ENCODE results near the gene ARFGAP1. TPM values are rescaled to one million over a fixed set of nuclear protein-coding genes. Genes with fewer than 3 reads are reported as not detected.

Gene ARFGAP1
- total RNA-seq, 3 donors from 2014 or later = 110 to 112 (median 110) TPM

GRCh38 chr20:63322933-63323273, 50.3 kb downstream of the ARFGAP1 start:
- no peak overlapping the region for H3K4me3 Mint-ChIP-seq
- H3K4me1 Mint-ChIP-seq (ENCODE audit: low read depth) = peaks cover 4% of the 10 kb centered on the region
- H3K27me3 Mint-ChIP-seq (ENCODE audit: low read depth) = peaks cover 5% of the 10 kb centered on the region
- no peaks in the 10 kb centered on the region for H3K36me3 Mint-ChIP-seq (ENCODE audit: insufficient read depth)
- no peak for ATAC-seq
- H3K9me3 Mint-ChIP-seq = no peaks in the 10 kb centered on the region
- DNase-seq = no peak

DNA sequence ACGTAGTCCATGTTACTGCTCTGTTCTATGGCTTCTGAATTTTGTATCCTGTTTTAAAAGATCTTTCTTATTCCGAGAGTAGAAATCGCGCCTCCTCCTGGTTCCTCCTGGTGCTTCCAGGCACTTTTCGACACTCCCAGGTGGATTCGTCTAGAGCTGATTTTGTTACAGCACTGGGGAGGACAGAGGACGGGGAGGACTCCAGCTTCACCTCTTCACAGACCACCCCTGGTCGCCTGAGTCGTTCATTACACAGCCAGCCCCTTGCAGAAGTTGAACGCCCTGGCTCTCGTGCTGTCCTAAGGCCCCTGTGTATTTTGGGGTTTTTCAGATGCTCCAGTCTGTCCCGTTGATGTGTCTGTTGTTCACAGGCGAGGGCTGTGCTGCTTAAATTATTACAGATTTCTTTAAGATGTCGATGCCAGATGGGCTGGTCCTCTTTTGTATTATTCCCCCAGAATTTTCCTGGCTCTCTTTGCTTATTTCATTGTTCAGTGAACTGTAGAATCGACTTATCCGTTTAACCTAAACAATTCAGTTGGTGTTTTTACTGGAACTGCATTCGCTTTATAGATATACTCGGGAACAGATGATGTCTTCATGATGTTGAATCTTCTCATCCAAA, 50.9 kb downstream of the ARFGAP1 start:
- peaks cover 5% of the 10 kb centered on the region for H3K27me3 Mint-ChIP-seq (ENCODE audit: low read depth)
- H3K9me3 Mint-ChIP-seq = no peaks in the 10 kb centered on the region
- no peak for ATAC-seq
- H3K4me1 Mint-ChIP-seq (ENCODE audit: low read depth) = peaks cover 4% of the 10 kb centered on the region
- no peak for DNase-seq
- no peak overlapping the region for H3K4me3 Mint-ChIP-seq
- no peaks in the 10 kb centered on the region for H3K36me3 Mint-ChIP-seq (ENCODE audit: insufficient read depth)

GRCh38 chr20:63325021-63325471, 52.4 kb downstream of the ARFGAP1 start:
- Mint-ChIP-seq H3K4me3 (no peak overlapping the region), H3K36me3 (ENCODE audit: insufficient read depth) (no peaks in the 10 kb centered on the region), H3K27me3 (ENCODE audit: low read depth) (peaks cover 5% of the 10 kb centered on the region), H3K9me3 (no peaks in the 10 kb centered on the region), H3K4me1 (ENCODE audit: low read depth) (peaks cover 4% of the 10 kb centered on the region)
- DNase-seq (no peak), ATAC-seq (no peak)

- DNase-seq (no peak), ATAC-seq (no peak)
- Mint-ChIP-seq H3K9me3 (no peaks in the 10 kb centered on the region), H3K27me3 (ENCODE audit: low read depth) (peaks cover 5% of the 10 kb centered on the region), H3K4me1 (ENCODE audit: low read depth) (peaks cover 4% of the 10 kb centered on the region), H3K4me3 (no peak overlapping the region), H3K36me3 (ENCODE audit: insufficient read depth) (no peaks in the 10 kb centered on the region)
Observed at GRCh38 chr20:63325554-63326313, 53.1 kb downstream of the ARFGAP1 start.

GRCh38 chr20:63326314-63327230, 54.0 kb downstream of the ARFGAP1 start:
- ATAC-seq (no peak), DNase-seq (no peak)
- Mint-ChIP-seq H3K4me3 (no peak overlapping the region), H3K36me3 (ENCODE audit: insufficient read depth) (no peaks in the 10 kb centered on the region), H3K27me3 (ENCODE audit: low read depth) (peaks cover 5% of the 10 kb centered on the region), H3K4me1 (ENCODE audit: low read depth) (peaks cover 4% of the 10 kb centered on the region), H3K9me3 (peaks cover 2% of the 10 kb centered on the region)

DNA sequence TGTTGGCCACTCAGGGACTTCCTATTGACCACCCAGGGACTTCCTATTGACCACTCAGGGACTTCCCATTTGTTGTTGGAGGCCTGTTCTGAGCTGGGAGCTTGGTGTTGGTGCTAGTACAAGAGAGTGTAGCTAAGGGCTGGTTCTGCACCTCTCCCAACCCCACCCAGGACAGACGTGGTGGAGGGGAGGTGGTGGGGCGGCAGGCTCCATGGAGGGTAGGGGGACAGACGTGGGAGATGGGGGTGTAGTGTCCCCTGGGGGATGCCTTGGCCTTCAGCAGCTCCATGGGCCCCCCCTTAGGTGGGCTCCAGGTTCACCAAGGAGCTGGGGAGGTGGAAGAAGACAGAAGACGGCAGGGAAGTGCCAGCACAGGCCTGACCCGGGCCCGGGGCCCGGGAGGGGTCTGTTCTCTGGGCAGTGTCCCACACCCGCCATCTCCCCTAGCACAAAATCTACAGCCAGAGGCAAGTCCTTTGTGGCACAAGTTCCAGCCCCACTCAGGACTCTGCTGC, 54.7 kb downstream of the ARFGAP1 start:
- Mint-ChIP-seq H3K27me3 (ENCODE audit: low read depth) (peaks cover 5% of the 10 kb centered on the region), H3K36me3 (ENCODE audit: insufficient read depth) (no peaks in the 10 kb centered on the region), H3K4me3 (no peak overlapping the region), H3K4me1 (ENCODE audit: low read depth) (peaks cover 4% of the 10 kb centered on the region), H3K9me3 (peaks cover 7% of the 10 kb centered on the region)
- ATAC-seq = no peak
- no peak for DNase-seq

DNA sequence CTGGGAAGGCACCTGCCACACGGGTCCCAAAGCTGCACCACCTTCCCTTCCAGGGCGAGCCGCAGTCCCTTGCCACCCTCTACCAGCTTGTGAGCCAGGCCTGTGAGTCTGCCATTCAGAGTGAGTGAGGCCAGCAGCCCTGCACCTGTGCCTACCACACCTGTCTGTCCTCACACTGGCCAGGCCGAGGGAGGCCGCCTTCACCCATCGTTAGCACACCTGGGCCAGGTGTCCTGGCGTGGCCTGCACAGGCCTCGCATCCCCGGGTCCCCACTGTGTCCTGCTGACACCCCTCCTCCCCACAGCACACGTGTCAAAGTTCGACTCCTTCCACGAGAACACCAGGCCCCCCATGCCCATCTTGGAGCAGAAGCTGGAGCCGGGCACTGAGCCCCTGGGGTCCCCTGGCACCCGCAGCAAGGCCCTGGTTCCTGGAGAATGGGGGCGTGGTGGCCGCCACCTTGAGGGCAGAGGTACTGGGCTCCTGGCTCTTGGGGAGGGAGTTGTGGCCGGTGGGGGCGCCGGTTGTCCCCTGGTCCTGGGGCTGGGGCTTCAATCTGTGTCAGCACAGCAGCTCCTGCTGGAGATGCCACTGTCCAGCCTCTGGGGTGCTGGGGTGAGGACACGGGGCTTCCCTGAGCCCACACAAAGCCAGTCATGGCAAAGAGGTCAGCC, 55.5 kb downstream of the ARFGAP1 start:
- no peak for ATAC-seq
- Mint-ChIP-seq H3K9me3 (peaks cover 7% of the 10 kb centered on the region), H3K27me3 (ENCODE audit: low read depth) (peaks cover 5% of the 10 kb centered on the region), H3K4me3 (no peak overlapping the region), H3K4me1 (ENCODE audit: low read depth) (peaks cover 4% of the 10 kb centered on the region), H3K36me3 (ENCODE audit: insufficient read depth) (no peaks in the 10 kb centered on the region)
- no peak for DNase-seq

GRCh38 chr20:63328718-63329275, 56.2 kb downstream of the ARFGAP1 start:
- Mint-ChIP-seq H3K9me3 (peaks cover 7% of the 10 kb centered on the region), H3K27me3 (ENCODE audit: low read depth) (peaks cover 3% of the 10 kb centered on the region), H3K36me3 (ENCODE audit: insufficient read depth) (no peaks in the 10 kb centered on the region), H3K4me1 (ENCODE audit: low read depth) (peaks cover 4% of the 10 kb centered on the region), H3K4me3 (no peak overlapping the region)
- no peak for ATAC-seq
- no peak for DNase-seq

DNA sequence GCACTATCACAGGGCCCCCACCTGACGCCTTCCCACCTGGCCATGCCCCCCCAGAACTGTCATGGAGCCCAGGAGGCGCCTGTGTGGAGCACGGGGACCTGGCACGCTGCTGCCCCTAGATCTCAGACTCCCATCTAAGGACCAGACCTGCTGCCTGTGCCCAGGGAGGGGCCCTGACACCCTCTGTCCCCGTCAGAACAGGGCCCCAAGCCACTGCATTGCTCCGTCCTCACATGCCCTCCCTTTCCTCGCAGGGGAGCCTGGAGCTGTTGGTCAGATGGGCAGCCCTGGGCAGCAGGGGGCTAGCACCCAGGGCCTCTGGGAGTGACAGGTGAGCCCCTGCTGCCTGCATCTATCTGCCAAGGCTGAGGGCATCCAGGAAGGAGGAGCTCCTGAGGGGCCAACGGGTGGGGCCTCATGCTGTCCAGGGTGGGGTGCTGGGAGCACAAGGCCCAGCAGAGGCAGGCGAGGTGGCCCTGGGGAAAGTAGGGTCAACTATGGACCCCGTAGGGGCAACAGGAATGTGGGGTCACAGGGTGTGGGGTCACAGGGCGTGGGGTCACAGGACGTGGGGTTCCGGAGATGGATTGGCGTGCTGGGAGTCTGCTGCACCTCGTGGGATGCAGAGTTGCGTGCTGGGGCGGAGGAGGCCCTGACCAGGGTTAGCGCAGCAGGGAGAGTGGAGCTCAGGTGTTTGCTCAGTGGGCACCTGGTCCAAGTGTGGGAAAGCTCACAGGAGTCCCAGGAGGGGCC, 56.9 kb downstream of the ARFGAP1 start:
- Mint-ChIP-seq H3K27me3 (ENCODE audit: low read depth) (peaks cover 2% of the 10 kb centered on the region), H3K4me1 (ENCODE audit: low read depth) (peaks cover 4% of the 10 kb centered on the region), H3K9me3 (peaks cover 7% of the 10 kb centered on the region), H3K36me3 (ENCODE audit: insufficient read depth) (no peaks in the 10 kb centered on the region), H3K4me3 (no peak overlapping the region)
- DNase-seq = no peak
- peak in 1 of 2 donors; percentile 8 for ATAC-seq

DNA sequence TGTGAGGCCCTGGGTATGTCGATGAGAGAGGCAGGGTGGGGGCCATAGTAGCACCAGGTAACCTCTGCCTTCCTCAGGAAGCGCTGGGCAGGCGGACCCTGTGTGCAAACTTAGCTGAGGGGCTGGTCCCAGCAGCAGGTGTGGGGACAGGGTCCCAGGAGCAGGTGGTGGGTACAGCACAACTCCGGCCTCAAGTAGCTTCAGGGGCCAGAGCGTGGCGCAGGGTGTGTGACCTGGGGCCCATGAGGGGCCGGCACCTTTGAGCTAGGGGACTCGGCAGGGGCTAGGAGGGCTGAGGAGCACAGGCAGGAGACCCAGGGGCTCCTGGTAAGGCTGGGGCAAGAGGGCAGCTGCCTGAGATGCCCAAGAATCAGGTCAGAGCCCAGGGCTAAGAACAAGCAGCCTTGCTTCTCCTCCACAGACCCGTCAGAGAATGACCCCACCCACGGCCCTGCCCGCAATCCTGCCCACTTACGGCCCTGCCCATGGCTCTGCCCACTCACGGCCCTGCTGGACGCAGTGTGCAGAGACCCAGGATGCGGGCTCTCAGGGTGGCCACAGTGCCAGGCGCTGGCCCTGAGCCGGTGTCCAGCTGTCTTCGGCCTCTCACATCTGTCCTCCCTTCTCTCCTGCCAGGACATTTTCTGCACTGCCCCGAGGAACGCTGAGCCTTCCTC, 57.6 kb downstream of the ARFGAP1 start:
- H3K4me1 Mint-ChIP-seq (ENCODE audit: low read depth) = peaks cover 4% of the 10 kb centered on the region
- peaks cover 7% of the 10 kb centered on the region for H3K9me3 Mint-ChIP-seq
- H3K27me3 Mint-ChIP-seq (ENCODE audit: low read depth) = peaks cover 2% of the 10 kb centered on the region
- H3K4me3 Mint-ChIP-seq = no peak overlapping the region
- DNase-seq (no peak), ATAC-seq (no peak)
- H3K36me3 Mint-ChIP-seq (ENCODE audit: insufficient read depth) = no peaks in the 10 kb centered on the region

DNA sequence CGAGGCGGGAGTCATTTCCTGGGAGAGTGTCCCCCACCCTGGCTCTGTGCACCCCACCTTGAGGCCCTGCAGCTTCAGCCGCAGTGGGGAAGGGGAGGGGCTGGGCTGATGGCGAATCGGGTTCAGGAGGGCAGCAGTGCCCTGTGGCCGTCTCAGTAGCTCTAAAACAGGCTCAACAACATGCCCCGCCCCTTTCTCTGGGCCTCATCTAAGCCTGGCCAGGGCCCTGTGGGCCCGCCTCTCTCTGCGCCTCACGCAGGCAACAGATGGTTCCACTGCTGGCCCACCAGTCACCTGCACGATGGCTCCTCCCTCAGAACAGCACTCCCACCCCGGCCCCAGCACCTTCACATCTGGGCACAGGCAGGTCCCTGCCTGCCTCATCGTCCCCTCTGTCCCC, 58.3 kb downstream of the ARFGAP1 start:
- ATAC-seq (no peak), DNase-seq (no peak)
- H3K27me3 Mint-ChIP-seq (ENCODE audit: low read depth) = peaks cover 8% of the 10 kb centered on the region
- H3K9me3 Mint-ChIP-seq = peaks cover 7% of the 10 kb centered on the region
- H3K4me3 Mint-ChIP-seq = no peak overlapping the region
- peaks cover 4% of the 10 kb centered on the region for H3K4me1 Mint-ChIP-seq (ENCODE audit: low read depth)
- no peaks in the 10 kb centered on the region for H3K36me3 Mint-ChIP-seq (ENCODE audit: insufficient read depth)

DNA sequence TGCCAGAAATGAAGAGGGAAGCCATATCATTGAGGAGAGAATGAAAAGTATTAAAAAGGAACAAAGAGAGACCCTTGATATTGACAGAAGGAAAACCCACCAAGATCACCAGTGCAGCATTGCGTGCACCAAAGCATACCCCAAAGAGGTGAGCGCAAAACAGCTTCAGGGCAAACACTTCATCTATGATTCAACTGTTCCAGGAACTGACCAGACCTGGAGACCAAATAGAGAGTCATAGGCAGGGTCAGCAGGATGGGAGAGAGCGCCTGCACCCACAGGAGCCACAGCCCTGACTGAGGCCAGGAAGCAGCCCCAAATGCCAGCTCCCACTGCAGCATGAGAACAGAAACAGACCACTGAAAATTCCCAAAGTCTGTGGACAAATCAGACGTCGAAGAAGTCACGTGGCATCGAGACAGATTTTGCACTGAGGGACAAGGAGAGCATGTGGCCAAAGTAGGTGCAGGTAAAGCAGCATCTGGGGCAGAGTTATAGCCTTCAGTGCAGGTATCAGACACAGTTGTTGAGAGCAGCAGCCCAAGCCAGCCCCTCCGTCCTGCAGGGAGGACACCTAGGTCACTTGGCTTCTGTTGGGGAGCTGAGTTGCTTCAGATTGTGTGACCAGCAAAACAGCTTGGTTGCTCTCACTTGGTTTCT, 59.3 kb downstream of the ARFGAP1 start:
- H3K36me3 Mint-ChIP-seq (ENCODE audit: insufficient read depth) = no peaks in the 10 kb centered on the region
- DNase-seq (no peak), ATAC-seq (no peak)
- peaks cover 14% of the 10 kb centered on the region for H3K27me3 Mint-ChIP-seq (ENCODE audit: low read depth)
- H3K4me3 Mint-ChIP-seq = no peak overlapping the region
- peaks cover 7% of the 10 kb centered on the region for H3K9me3 Mint-ChIP-seq
- peaks cover 1% of the 10 kb centered on the region for H3K4me1 Mint-ChIP-seq (ENCODE audit: low read depth)
